ENCODE measurements around the gene ASB13. TPM values are rescaled to one million over a fixed set of nuclear protein-coding genes. Genes with fewer than 3 reads are reported as not detected.

The ASB13 gene
- total and polyA plus RNA-seq, 8 donors = 8.7 to 22.2 (median 11.8) TPM

- DNase-seq = no peak
- WGBS, 2 donors = 88 to 90% methylated on average over 6 of the region's 6 CpGs
- no peak for TF ChIP-seq CTCF (IDR thresholded peaks at IDR 0.05)
- no peaks in the 10 kb centered on the region for H3K27me3 ChIP-seq
- no peak for ATAC-seq
- no peaks in the 10 kb centered on the region for H3K36me3 ChIP-seq
- intact Hi-C loops (cut with DNase I) = no loop called here
- no peak overlapping the region for H3K27ac ChIP-seq
- no peak overlapping the region for H3K4me3 ChIP-seq
- no peaks in the 10 kb centered on the region for H3K9me3 ChIP-seq
- no peak for FAIRE-seq
- peaks cover 0 to 8% (median 7%) of the 10 kb centered on the region in 3 donors for H3K4me1 ChIP-seq
Observed at GRCh38 chr10:5661043-5661442, 5.4 kb downstream of the ASB13 start.

DNA sequence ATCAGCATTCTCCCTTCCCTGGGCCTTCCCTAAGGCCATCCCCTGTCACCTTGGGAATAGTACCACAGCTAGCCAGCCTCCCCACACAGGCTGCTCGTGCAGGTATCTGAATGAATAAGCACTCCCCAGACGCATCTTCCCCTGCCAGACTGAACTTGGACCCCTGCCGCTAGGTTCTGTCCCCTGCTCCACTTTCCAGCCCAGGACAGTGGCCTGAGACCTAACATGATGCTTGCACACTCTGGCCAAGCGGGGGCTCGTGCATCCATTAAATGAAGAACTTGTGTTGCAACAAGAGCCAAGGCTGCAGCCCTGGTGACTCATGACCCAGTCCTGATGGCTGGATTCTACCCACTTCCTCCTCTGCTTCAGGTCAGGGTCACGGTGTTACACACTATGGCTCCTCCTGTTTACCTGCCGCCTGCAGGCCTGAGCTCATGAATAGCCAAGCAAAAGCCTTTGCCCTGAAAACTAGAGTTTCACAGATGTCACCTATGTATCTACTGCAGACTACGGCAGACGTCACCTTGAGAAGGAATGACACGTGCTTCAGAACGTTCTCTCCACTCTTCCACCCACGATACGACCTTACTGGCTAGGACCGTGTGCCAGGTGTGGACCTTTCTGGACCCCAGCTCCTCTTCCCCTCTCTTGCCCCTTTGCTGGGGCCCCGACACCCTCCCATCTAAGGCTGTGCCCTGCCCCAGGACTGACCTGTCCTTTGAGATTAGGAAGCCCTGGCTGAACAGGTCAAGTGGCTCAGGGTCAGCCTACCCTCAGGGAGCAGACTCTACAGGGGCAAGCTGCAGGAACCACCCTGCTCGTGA is 6.5 kb downstream of the ASB13 start:
- ATAC-seq = peak; percentile 86 to 89 (median 87)
- Histone ChIP-seq H3K36me3 (no peaks in the 10 kb centered on the region), H3K27ac (no peak overlapping the region), H3K9me3 (no peaks in the 10 kb centered on the region), H3K4me1 (peaks cover 0 to under 1% (median 0%) of the 10 kb centered on the region in 3 donors), H3K27me3 (no peaks in the 10 kb centered on the region), H3K4me3 (no peak overlapping the region)
- intact Hi-C loops (cut with DNase I) = no loop called here
- 61 to 66% methylated on average over 16 of the region's 16 CpGs for WGBS, 2 donors
- DNase-seq = peak in 3 of 6 donors; percentile 33 to 77 (median 40)
- no peak for FAIRE-seq
- TF ChIP-seq CTCF (IDR thresholded peaks at IDR 0.05) = no peak

DNA sequence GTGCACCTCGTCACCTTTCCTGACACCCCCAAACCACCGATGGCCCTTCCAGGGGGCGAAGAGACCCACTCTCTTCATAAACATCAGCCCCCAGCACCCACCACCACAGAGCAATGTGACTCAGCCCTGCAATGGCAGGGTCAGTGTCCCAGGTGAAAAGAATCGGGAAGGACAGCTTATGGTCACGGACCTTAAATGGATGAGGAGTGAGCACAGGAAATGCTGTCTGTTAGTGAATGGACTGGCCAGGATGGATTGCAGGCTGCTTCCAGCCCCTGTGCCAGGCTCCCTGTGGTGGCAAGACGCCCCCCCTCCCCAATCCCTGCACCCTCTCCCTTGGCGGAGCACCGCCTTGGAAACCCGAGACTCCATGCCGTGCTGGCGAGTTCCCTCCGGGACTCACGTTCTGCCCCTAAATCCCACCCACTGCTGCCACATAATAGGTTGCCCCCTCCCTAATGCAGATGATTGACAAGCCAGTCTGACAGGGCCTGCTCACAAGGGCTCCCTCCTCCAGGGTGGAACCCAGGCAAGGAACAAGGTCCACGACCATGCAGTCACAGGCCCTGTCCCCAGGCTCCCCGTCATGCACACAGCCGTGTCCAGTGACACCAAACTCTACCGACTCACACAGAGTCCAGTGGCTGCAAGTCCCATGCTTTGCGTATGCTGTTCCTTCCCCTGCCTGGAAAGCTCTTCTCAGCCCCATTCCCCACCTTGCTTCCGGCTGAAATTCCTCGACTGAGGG is 7.3 kb downstream of the ASB13 start:
- no peaks in the 10 kb centered on the region for H3K4me1 ChIP-seq
- H3K27me3 ChIP-seq = no peaks in the 10 kb centered on the region
- no peak overlapping the region for H3K27ac ChIP-seq
- no peaks in the 10 kb centered on the region for H3K9me3 ChIP-seq
- no peak for FAIRE-seq
- H3K4me3 ChIP-seq = no peak overlapping the region
- no peak for ATAC-seq
- intact Hi-C loops (cut with DNase I) = no loop called here
- no peaks in the 10 kb centered on the region for H3K36me3 ChIP-seq
- 91% methylated on average over 20 of the region's 20 CpGs for WGBS, 2 donors
- TF ChIP-seq CTCF (IDR thresholded peaks at IDR 0.05) = no peak
- DNase-seq = no peak

- no peak for FAIRE-seq
Observed at GRCh38 chr10:5656737-5657579, 9.4 kb downstream of the ASB13 start.

More at GRCh38 chr10:5656737-5657579, 9.4 kb downstream of the ASB13 start:
- Histone ChIP-seq H3K4me3 (no peak overlapping the region), H3K27me3 (no peaks in the 10 kb centered on the region), H3K36me3 (no peaks in the 10 kb centered on the region), H3K27ac (no peak overlapping the region), H3K9me3 (no peaks in the 10 kb centered on the region), H3K4me1 (no peaks in the 10 kb centered on the region)
- intact Hi-C loops (cut with DNase I) = no loop called here
- DNase-seq (no peak), ATAC-seq (no peak)
- WGBS, 2 donors = 78 to 80% methylated on average over 8 of the region's 8 CpGs
- no peak for TF ChIP-seq CTCF (IDR thresholded peaks at IDR 0.05)

Data from pancreas (tissue), 10 donors.